AG09309 (cell line): ENCODE measurements around the gene TMEM171.

Experiments
- DNase-seq: peaks from one replicate; pipeline ENCODE4 v3.0.0-alpha.2; 2010; ENCODE audit warnings: low read depth
- H3K4me3 ChIP-seq: 2 replicates; pipeline ENCODE4 v1.5.1; 2011; ENCODE audit warnings: mild to moderate bottlenecking, low read depth, low read length, moderate library complexity; ENCODE audit not compliant: control insufficient read depth
- TF ChIP-seq, protein P1 (sequence below): IDR thresholded peaks from 2 replicates; pipeline ENCODE4 v1.5.1; 2011; ENCODE audit warnings: mild to moderate bottlenecking, low read depth, low read length, inconsistent platforms; ENCODE audit not compliant: insufficient read depth, control insufficient read depth; ENCODE audit errors: missing control alignments

TMEM171 gene, protein sequence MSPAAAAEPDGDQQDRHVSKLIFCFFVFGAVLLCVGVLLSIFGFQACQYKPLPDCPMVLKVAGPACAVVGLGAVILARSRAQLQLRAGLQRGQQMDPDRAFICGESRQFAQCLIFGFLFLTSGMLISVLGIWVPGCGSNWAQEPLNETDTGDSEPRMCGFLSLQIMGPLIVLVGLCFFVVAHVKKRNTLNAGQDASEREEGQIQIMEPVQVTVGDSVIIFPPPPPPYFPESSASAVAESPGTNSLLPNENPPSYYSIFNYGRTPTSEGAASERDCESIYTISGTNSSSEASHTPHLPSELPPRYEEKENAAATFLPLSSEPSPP

DNA sequence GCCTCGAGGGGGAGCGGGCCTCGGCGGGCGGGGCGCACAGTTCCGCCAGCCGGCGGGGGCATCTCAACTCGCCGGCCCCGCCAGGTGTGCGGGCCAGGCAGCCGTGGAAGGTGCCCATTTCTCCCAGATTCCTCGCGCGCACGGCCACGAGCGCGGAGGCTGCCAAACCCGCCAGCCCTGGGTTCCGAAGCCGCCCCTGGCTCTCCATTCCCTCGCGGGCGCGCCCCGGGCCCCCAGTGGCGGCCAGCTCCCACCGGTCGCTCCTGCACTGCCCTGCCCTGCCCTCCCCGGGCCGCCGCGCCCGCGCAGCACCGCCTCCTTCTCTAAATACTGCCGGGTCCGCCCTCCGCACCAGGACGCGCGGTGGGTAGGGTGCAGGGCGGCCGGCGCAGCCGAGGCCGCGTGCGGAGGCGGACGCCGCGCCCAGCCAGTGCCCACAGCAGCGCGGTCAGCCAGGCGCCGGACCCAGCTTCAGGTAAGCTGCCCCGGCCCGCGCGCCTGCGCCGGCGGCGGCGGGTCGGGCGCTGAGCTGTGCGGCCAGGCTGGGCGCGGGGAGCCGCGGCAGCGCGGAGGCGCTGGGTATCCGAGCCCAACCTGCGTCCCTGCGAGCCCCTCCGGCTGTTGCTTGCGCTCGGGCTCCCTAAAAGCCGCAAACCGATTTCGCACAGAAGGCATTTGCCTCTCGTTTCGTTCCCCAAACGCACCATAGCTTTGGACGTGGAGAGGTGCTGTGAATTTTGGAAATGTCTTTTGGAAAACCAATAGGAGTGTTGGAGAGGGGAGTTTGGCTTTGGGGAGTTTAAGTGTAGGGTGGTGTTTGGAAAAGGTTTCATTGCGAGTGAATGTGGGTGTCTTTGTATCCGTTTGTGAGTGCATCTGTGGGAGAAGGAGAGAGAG lies at the start of gene TMEM171:
Gene TMEM171, plus strand, starts transcription at position 354 of the 897 bp plus-strand sequence. CDS start 2,799 bp downstream, outside the sequence.
- peak within 1 kb of the TSS; percentile 55 for H3K4me3 ChIP-seq
- DNase-seq, result no peak
- TF ChIP-seq, protein P1, sequence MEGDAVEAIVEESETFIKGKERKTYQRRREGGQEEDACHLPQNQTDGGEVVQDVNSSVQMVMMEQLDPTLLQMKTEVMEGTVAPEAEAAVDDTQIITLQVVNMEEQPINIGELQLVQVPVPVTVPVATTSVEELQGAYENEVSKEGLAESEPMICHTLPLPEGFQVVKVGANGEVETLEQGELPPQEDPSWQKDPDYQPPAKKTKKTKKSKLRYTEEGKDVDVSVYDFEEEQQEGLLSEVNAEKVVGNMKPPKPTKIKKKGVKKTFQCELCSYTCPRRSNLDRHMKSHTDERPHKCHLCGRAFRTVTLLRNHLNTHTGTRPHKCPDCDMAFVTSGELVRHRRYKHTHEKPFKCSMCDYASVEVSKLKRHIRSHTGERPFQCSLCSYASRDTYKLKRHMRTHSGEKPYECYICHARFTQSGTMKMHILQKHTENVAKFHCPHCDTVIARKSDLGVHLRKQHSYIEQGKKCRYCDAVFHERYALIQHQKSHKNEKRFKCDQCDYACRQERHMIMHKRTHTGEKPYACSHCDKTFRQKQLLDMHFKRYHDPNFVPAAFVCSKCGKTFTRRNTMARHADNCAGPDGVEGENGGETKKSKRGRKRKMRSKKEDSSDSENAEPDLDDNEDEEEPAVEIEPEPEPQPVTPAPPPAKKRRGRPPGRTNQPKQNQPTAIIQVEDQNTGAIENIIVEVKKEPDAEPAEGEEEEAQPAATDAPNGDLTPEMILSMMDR, result no peak

DNA sequence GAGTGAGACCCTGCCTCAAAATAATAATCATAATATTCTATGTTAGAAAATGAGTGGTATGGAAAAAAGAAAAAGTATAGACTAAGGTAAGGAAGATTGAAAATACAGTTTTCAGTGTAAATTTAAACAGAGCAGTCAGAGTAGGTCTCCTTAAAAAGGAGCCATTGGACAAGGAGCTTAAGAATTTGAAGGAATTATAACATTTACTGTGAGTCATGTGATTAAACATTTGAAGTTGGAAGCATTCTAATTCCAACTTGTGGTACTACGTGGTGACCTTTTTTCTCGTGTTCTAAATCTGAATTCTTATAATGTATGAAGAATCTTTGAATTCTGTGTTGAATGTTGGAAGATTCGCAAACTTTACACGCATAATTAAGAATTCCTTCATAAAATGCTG lies 39.3 kb upstream of the TMEM171 start:
- no peak overlapping the region for H3K4me3 ChIP-seq
- TF ChIP-seq, protein P1, result no peak
- DNase-seq, result no peak

DNA sequence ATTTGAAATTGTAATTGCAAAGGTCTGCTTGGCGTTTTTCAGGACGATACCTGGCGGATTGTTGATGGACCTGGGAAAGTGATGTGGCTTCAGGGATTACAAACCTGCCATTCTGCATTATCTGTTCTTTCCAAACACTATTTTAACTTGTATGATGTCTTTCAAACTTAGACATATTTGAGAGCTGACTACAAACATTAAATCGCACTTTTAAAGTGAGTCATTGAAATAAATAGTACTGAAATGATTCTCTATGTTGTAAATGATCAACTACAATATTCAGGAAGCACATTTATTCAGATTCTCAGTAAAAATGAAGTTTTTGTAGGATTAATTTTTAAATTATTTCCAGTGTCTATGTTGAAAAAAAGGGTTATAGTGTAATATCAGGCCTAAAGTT lies 32.3 kb upstream of the TMEM171 start:
- no peak overlapping the region for H3K4me3 ChIP-seq
- TF ChIP-seq, protein P1, result no peak
- no peak for DNase-seq

DNA sequence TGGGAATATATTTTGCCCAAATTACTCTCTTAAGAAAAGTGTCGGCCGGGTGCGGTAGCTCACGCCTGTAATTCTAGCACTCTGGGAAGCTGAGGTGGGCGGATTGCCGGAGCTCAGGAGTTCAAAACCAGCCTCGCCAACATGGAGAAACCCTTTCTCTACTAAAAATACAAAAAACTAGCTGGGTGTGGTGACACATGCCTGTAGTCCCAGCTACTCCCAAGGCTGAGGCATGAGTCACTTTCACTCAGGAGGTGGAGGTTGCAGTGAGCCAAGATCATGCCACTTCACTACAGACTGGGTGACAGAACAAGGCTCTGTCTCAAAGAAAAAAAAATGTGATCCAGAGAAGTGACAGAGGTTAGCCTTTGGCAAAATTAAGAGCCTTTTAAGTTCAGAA lies 26.4 kb upstream of the TMEM171 start:
- TF ChIP-seq, protein P1, result no peak
- H3K4me3 ChIP-seq, result no peak overlapping the region
- DNase-seq, result peak; percentile 21

DNA sequence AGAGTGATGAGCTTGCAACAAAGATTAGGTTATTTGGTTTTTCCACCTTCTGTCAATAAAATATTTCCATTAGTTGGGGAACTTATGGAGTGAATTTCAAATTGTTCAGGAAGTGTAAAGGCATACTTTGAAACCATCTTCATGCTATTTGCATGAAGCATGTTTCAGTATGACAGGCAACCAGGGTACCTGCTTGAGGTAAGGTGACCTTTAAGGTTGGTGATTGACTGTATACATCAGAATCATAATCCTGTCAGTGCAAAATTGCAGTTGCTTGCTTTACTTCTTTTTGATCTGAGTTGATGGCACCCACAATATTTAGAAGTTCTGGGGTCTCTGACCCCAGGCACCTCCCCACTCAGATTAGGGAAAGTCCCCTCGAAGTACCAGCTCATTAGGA lies 26.0 kb upstream of the TMEM171 start:
- no peak overlapping the region for H3K4me3 ChIP-seq
- TF ChIP-seq, protein P1, result no peak
- DNase-seq, result no peak

DNA sequence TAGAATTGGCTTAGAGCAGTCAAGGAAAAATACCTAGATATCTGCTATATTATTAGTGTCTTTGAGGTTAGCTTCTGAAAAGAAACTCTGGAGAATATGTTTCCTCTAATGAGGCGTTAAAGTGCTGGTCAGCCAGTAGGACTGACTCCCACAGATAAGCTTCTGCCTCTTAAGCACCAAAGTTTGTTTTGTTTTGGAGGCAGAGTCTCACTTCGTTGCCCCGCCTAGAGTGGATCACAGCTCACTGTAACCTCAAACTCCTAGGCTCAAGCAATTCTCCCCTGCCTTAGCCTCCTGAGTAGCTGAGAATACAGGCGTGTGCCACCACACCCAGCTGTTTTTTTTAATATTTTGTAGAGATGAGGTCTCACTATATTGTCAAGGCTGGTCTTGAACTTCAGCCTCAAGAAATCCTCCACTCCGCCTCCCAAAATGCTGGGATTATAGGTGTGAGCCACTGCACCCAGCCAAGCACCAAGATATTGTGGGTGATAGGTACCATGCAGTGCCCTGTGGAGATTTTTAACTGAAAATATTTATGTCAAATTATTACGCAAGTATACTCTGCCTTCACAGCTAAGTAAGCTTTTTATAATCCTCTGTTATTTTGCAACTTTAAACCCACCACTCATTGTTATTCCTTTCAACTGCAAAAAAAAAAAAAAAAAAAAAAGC lies 24.7 kb upstream of the TMEM171 start:
- no peak overlapping the region for H3K4me3 ChIP-seq
- TF ChIP-seq, protein P1, result no peak
- DNase-seq, result no peak
